Measurements from ENCODE around the gene JTB. TPM values are rescaled to one million over a fixed set of nuclear protein-coding genes. Genes with fewer than 3 reads are reported as not detected.

The JTB gene
- total and polyA plus RNA-seq, 2 donors (not counting 1 experiment from before 2014, with no cell fraction given), result 106 to 159 TPM

DNA sequence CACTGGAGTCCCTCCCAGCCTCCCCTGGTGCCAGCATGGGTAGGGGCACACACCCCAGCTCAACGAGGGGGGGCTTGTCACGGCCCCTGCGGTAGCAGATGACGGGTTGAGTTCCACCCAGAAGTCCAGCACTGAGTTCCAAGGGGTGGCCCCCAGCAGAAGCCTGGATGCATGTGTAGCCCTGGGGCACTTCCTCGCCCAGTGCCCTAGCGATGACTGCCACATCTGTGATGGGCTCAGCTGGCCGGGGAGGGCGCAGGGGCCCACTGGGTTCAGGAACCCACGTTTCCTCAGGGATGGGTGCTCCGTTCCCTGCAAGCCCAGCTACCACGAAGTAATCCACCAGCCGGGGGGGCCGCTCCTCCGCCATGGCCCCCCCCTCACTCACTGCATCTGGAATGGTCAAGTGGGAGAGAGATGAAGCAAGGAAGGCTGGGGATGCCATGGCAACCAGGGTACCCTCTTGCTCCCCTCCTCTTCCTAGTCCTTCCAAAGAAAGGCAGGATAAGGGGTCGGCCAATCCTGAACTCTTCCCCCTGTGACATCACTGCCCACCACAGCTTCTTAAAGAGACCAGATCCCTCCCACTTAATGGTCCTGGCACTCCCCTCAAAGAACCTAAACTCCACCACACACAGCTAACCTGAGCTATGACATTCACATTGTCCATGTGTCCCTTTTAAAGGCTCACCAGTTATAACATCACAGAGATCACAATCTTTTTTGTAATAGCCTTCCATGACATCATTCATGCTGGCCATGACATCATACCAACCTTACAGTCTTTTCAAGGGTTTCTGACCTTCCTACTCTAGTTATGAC, 33.3 kb downstream of the JTB start:
- Mint-ChIP-seq H3K27ac (peak overlapping the region; percentile 96), H3K27me3 (no peaks in the 10 kb centered on the region), H3K9me3 (ENCODE audit: insufficient read depth) (no peaks in the 10 kb centered on the region), H3K4me1 (peaks cover 51% of the 10 kb centered on the region), H3K4me3 (peak overlapping the region; percentile 94)
- Histone ChIP-seq H3K79me2 (ENCODE audit: control insufficient read depth, insufficient read depth, low read length) (peaks cover 57% of the 10 kb centered on the region), H3K4me2 (replicated peaks; ENCODE audit: low read depth, low read length, poor library complexity, severe bottlenecking) (peak overlapping the region; percentile 89), H3K36me3 (replicated peaks in 1 of 2; ENCODE audit: control extremely low read depth in 1 of 2, control insufficient read depth in 1 of 2, extremely low read depth in 1 of 2, insufficient read depth in 2 of 2, low read length in 1 of 2) (peaks cover 17 to 64% of the 10 kb centered on the region in 2 experiments), H2AFZ (ENCODE audit: insufficient read depth, low read depth, low read length, poor library complexity, severe bottlenecking) (peak overlapping the region; percentile 53), H4K20me1 (ENCODE audit: control insufficient read depth, insufficient read depth, low read length, poor library complexity, severe bottlenecking) (peaks cover 49% of the 10 kb centered on the region), H3K27ac (ENCODE audit: low read length in 2 of 2) (peak overlapping the region; percentile 91 to 98), H3K9me3 (ENCODE audit: control extremely low read depth in 1 of 3, control insufficient read depth in 2 of 3, insufficient read depth in 1 of 3, low read length in 2 of 3) (no peaks in the 10 kb centered on the region), H3K4me3 (ENCODE audit: control extremely low read depth in 1 of 5, extremely low read depth in 1 of 5, insufficient read depth in 1 of 5, low read depth in 2 of 5, low read length in 4 of 5) (peak overlapping the region; percentile 54 to 95 (median 85)), H3K27me3 (replicated peaks in 1 of 4; ENCODE audit: control extremely low read depth in 1 of 4, control insufficient read depth in 3 of 4, insufficient read depth in 4 of 4, low read length in 3 of 4) (no peaks in the 10 kb centered on the region), H3K4me1 (ENCODE audit: control insufficient read depth in 2 of 2, insufficient read depth in 2 of 2, low read length in 2 of 2) (peaks cover 24 to 43% of the 10 kb centered on the region in 2 donors), H3K9ac (ENCODE audit: low read length) (peak overlapping the region; percentile 89)
- ChIA-PET CTCF (interaction anchor here (0.8 to 5.9 kb wide), 11 partner anchors 9 to 94 kb away, joined by 3 to 65 read pairs (median 14); partner anchors contain the start of genes CREB3L4, CRTC2, GATAD2B and JTB), POLR2A (interaction anchor here (0.5 to 4.4 kb wide), 19 partner anchors 10 to 1043 kb away, joined by 3 to 124 read pairs (median 5); partner anchors contain the start of genes CREB3L4, CRTC2, GATAD2B and JTB)
- peak; percentile 53 for DNase-seq
- no peak for ATAC-seq (ENCODE audit: low read depth)
- TF ChIP-seq, protein P1, sequence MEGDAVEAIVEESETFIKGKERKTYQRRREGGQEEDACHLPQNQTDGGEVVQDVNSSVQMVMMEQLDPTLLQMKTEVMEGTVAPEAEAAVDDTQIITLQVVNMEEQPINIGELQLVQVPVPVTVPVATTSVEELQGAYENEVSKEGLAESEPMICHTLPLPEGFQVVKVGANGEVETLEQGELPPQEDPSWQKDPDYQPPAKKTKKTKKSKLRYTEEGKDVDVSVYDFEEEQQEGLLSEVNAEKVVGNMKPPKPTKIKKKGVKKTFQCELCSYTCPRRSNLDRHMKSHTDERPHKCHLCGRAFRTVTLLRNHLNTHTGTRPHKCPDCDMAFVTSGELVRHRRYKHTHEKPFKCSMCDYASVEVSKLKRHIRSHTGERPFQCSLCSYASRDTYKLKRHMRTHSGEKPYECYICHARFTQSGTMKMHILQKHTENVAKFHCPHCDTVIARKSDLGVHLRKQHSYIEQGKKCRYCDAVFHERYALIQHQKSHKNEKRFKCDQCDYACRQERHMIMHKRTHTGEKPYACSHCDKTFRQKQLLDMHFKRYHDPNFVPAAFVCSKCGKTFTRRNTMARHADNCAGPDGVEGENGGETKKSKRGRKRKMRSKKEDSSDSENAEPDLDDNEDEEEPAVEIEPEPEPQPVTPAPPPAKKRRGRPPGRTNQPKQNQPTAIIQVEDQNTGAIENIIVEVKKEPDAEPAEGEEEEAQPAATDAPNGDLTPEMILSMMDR (IDR thresholded peaks at IDR 0.05), result no peak
- no peak for TF ChIP-seq EZH2 (IDR thresholded peaks at IDR 0.05; ENCODE audit: borderline replicate concordance, insufficient read depth, low read depth, low read length, poor library complexity, severe bottlenecking)
- intact Hi-C loops (cut with micrococcal nuclease), result no loop called here
- WGBS (ENCODE audit: insufficient coverage), result 88% methylated on average over 9 of the region's 15 CpGs
